GM12892 (cell line): ENCODE results near the gene NPAS3.

Experiments
- POLR2A ChIP-seq: IDR thresholded peaks from 2 replicates; pipeline ENCODE4 v1.6.1; 2011; ENCODE audit warnings: low read depth, low read length, control low read depth
- POLR2AphosphoS5 ChIP-seq: IDR thresholded peaks from 2 replicates; pipeline ENCODE4 v1.6.1; 2011; ENCODE audit warnings: low read depth, low read length, control low read depth
- TAF1 ChIP-seq: IDR thresholded peaks from 2 replicates; pipeline ENCODE4 v1.6.1; 2011; ENCODE audit warnings: low read depth, mild to moderate bottlenecking, control low read depth, low read length, borderline replicate concordance

DNA sequence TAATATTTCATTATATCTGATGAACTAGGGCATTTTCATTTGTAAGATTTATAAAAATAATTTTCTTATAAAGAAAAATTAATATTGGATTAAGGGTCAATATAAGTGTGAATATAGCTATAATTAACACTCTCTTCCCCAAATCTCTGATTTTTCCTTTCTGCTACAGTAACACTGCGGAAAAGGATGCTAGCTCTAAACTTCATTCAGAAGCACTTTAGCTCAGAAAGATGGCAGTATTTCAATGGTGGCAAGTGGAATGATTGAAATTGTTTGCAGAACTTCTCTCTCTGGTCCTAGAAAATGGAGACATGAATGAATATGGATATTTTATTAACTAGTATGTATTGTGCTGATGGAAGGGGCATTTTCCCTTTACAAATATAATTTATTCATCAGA, 8.4 kb downstream of the NPAS3 start:
- TF ChIP-seq POLR2A (no peak), POLR2AphosphoS5 (no peak), TAF1 (no peak)
